Natural killer cell (primary cell): Measurements from ENCODE around the gene PDE8A. TPM values are rescaled to one million over a fixed set of nuclear protein-coding genes. Genes with fewer than 3 reads are reported as not detected.

Source experiments
- ATAC-seq, 3 donors: fragments of 150-1000 bp in 2 of 3; fragments of 200-7000 bp in 1 of 3; cut with Tn5 transposase; 1 replicate in 1 of 3; 2 replicates in 2 of 3; pipeline ENCODE4 v1.10.0; 2021; ENCODE audit warnings: mild to moderate bottlenecking in 2 of 3, moderate library complexity in 2 of 3
- DNase-seq, 2 donors: peaks; one replicate each; pipeline versions ENCODE4 v3.0.0 to v3.0.0-alpha.2; 2013 to 2021; ENCODE audit warnings: mixed read lengths in 1 of 2
- H3K27ac ChIP-seq: one replicate; pipeline ENCODE4 v1.5.1; 2013; ENCODE audit warnings: mild to moderate bottlenecking, low read length
- H3K27me3 ChIP-seq: one replicate; pipeline ENCODE4 v1.6.1; 2013; ENCODE audit warnings: low read length; ENCODE audit not compliant: control insufficient read depth, insufficient read depth
- H3K36me3 ChIP-seq: one replicate; pipeline ENCODE4 v1.6.1; 2013; ENCODE audit warnings: low read length; ENCODE audit not compliant: control insufficient read depth, insufficient read depth
- H3K4me1 ChIP-seq: one replicate; pipeline ENCODE4 v1.6.1; 2013; ENCODE audit warnings: low read length; ENCODE audit not compliant: control insufficient read depth, insufficient read depth
- H3K4me3 ChIP-seq: one replicate; pipeline ENCODE4 v1.5.1; 2013; ENCODE audit warnings: low read length
- H3K9me3 ChIP-seq: one replicate; pipeline ENCODE4 v1.6.1; 2013; ENCODE audit warnings: low read length; ENCODE audit not compliant: control insufficient read depth, insufficient read depth
- H3K27ac Mint-ChIP-seq, 2 donors: one replicate each; pipeline ENCODE4 v1.8.0; 2022; ENCODE audit warnings: mild to moderate bottlenecking in 2 of 2, mixed read lengths in 2 of 2, moderate library complexity in 1 of 2
- H3K27me3 Mint-ChIP-seq, 2 donors: one replicate each; pipeline ENCODE4 v1.8.0; 2022; ENCODE audit warnings: low read depth in 2 of 2, mixed read lengths in 2 of 2
- H3K36me3 Mint-ChIP-seq: one replicate; pipeline ENCODE4 v1.8.0; 2022; ENCODE audit warnings: mixed read lengths
- H3K4me1 Mint-ChIP-seq, 2 donors: one replicate each; pipeline ENCODE4 v1.8.0; 2022; ENCODE audit warnings: mixed read lengths in 2 of 2
- H3K4me3 Mint-ChIP-seq: one replicate; pipeline ENCODE4 v1.8.0; 2022; ENCODE audit warnings: mild to moderate bottlenecking, moderate library complexity, mixed read lengths
- H3K9me3 Mint-ChIP-seq, 2 donors: one replicate each; pipeline ENCODE4 v1.8.0; 2022; ENCODE audit warnings: mixed read lengths in 2 of 2
- WGBS: methylation state at CpG from one replicate; pipeline ENCODE4 v1.1.7; 2013; ENCODE audit warnings: missing lambda C conversion rate; ENCODE audit not compliant: insufficient coverage; 5-methylcytosine and 5-hydroxymethylcytosine counted together
- intact Hi-C: fragments of 100-400 bp; cut with micrococcal nuclease; formaldehyde crosslinking; loops from one replicate; pipeline ENCODE4 v1.14.2; 2022
- total RNA-seq, 4 donors: library from RNA; stranded (reverse); fragments of 120-200 nt in 1 of 4; gene quantifications; one replicate each; pipeline versions ENCODE4 v1.2.3 to v1.2.4, GENCODE V29; 2013 to 2022
- TF ChIP-seq, protein P1 (sequence below): fragments of 200-600 bp; IDR thresholded peaks from one replicate; pipeline ENCODE4 v1.8.0; 2022; ENCODE audit warnings: antibody characterized with exemption

Gene PDE8A
- total RNA-seq, 3 donors from 2014 or later (not counting 1 experiment from before 2014, with no cell fraction given) = 21.0 to 24.2 (median 23.8) TPM

DNA sequence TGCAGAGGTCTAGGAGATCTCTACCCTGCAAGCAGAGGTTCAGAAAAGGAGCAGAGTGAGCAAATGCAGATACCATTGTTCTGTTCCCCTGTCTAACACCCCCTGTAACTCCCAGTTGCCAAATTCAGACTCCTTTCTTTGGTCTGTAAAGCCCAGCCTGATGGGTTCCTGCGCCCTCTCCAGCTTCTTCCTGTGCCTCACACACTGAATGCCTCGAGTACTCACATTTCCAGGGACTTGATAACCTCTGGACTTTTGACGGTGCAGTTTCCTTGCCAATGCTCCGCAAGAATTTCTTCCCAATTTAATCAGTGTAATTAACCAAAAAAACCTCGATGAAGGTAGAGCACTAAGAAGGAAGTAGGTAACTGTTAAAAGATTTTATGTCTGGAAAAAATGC is 19.3 kb downstream of the PDE8A start:
- Mint-ChIP-seq H3K27ac (no peak overlapping the region), H3K27me3 (no peaks in the 10 kb centered on the region), H3K4me1 (peaks cover 23 to 28% of the 10 kb centered on the region in 2 donors), H3K9me3 (no peaks in the 10 kb centered on the region), H3K4me3 (no peak overlapping the region), H3K36me3 (no peaks in the 10 kb centered on the region)
- Histone ChIP-seq H3K27me3 (no peaks in the 10 kb centered on the region), H3K36me3 (no peaks in the 10 kb centered on the region), H3K27ac (no peak overlapping the region), H3K4me1 (peaks cover 18% of the 10 kb centered on the region), H3K9me3 (no peaks in the 10 kb centered on the region), H3K4me3 (no peak overlapping the region)
- TF ChIP-seq, protein P1, sequence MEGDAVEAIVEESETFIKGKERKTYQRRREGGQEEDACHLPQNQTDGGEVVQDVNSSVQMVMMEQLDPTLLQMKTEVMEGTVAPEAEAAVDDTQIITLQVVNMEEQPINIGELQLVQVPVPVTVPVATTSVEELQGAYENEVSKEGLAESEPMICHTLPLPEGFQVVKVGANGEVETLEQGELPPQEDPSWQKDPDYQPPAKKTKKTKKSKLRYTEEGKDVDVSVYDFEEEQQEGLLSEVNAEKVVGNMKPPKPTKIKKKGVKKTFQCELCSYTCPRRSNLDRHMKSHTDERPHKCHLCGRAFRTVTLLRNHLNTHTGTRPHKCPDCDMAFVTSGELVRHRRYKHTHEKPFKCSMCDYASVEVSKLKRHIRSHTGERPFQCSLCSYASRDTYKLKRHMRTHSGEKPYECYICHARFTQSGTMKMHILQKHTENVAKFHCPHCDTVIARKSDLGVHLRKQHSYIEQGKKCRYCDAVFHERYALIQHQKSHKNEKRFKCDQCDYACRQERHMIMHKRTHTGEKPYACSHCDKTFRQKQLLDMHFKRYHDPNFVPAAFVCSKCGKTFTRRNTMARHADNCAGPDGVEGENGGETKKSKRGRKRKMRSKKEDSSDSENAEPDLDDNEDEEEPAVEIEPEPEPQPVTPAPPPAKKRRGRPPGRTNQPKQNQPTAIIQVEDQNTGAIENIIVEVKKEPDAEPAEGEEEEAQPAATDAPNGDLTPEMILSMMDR = no peak
- DNase-seq (no peak), ATAC-seq (no peak)
- 97% methylated on average over 3 of the region's 5 CpGs for WGBS
- intact Hi-C loops = no loop called here

DNA sequence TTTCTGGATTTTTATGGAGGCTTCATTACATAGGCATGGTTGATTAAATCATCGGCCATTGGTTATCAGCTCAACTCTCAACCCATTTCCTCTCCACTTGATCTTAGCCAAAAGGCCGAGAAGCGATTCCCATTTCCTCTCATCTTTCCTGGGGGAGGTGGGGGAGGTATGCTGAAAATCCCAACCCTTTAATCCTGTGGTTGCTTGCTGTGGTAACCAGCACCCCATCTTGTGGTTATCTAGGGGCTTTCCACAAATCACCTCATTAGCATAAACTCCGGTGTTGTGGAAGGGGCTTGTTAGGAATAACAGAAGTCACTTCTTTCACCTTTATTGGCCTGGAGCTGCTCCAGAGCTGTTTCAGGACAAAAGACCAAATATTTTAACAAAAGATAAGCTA is 20.9 kb downstream of the PDE8A start:
- Mint-ChIP-seq H3K4me3 (no peak overlapping the region), H3K36me3 (no peaks in the 10 kb centered on the region), H3K27ac (no peak overlapping the region), H3K4me1 (peaks cover 23 to 34% of the 10 kb centered on the region in 2 donors), H3K27me3 (no peaks in the 10 kb centered on the region), H3K9me3 (no peaks in the 10 kb centered on the region)
- H3K4me1 ChIP-seq = peaks cover 18% of the 10 kb centered on the region
- ATAC-seq = no peak
- no CpG with 5 or more reads among the region's 4 CpGs for WGBS
- no peak overlapping the region for H3K27ac ChIP-seq
- no peaks in the 10 kb centered on the region for H3K36me3 ChIP-seq
- TF ChIP-seq, protein P1 = no peak
- H3K9me3 ChIP-seq = no peaks in the 10 kb centered on the region
- intact Hi-C loops = no loop called here
- no peak overlapping the region for H3K4me3 ChIP-seq
- DNase-seq = peak in 1 of 2 donors; percentile 51
- no peaks in the 10 kb centered on the region for H3K27me3 ChIP-seq

DNA sequence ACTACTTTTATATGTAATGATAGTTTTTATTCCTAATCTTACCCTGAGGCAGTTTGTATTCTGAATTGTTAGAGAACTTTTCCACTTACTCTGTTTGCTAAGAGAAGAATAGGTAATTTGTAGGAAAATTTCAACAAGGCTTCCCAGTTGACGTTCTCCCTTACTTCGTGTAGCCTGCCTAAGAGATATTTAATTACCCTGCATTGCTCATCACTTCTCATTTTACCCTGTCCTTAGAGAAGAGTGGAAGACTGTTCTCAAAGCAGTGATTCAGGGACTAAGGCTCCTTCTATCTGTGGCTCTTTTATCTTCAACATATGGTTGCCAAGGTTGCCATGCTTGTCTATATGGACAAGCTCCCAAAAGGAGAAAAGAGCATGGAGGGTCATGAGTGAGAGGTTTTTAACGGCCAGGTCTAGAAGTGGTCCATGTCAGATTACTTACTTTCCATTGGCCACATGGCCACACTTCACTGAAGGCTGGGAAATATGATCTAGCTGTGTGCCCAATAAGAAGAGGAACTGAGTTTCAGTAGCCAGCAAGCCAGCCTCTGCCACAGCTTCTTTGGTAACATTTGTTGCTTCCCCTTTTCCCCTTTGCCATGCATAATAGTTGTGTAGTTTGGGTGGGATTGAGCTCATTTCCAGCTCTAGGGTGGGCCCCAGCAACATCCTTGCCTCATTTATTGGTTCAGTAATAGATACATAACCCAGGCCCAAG is 22.1 kb downstream of the PDE8A start:
- Histone ChIP-seq H3K4me3 (no peak overlapping the region), H3K4me1 (peaks cover 27% of the 10 kb centered on the region), H3K36me3 (no peaks in the 10 kb centered on the region), H3K27me3 (no peaks in the 10 kb centered on the region), H3K27ac (no peak overlapping the region), H3K9me3 (no peaks in the 10 kb centered on the region)
- 59% methylated on average over 3 of the region's 3 CpGs for WGBS
- DNase-seq (no peak), ATAC-seq (no peak)
- Mint-ChIP-seq H3K36me3 (no peaks in the 10 kb centered on the region), H3K27ac (no peak overlapping the region), H3K9me3 (no peaks in the 10 kb centered on the region), H3K4me3 (no peak overlapping the region), H3K27me3 (no peaks in the 10 kb centered on the region), H3K4me1 (peaks cover 33 to 47% of the 10 kb centered on the region in 2 donors)
- TF ChIP-seq, protein P1 = no peak
- intact Hi-C loops = no loop called here

DNA sequence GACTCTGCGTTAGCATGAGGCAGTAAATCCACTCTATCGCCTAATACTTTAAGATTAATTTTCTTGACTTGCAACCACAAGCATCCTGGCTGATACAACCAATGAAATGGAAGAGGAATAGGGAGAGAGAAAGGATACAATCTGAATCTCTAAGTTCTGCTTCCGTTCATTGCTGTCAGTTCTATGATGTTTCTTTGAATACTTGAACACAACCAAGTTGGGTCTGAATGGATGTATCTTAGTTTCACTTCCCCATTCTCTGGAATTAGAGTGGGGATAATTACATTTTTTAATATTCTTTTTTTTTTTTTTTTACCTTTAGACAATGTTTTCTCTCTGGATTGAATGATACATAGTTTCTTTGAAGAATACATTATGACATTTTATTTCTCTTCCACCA is 22.9 kb downstream of the PDE8A start:
- H3K27ac Mint-ChIP-seq = no peak overlapping the region

More for the DNA sequence above, 22.9 kb downstream of the PDE8A start:
- Histone ChIP-seq H3K27ac (no peak overlapping the region), H3K4me3 (no peak overlapping the region), H3K27me3 (no peaks in the 10 kb centered on the region), H3K36me3 (no peaks in the 10 kb centered on the region), H3K4me1 (peaks cover 29% of the 10 kb centered on the region), H3K9me3 (no peaks in the 10 kb centered on the region)
- ATAC-seq (no peak), DNase-seq (no peak)
- 71% methylated on average over 3 of the region's 3 CpGs for WGBS
- Mint-ChIP-seq H3K9me3 (no peaks in the 10 kb centered on the region), H3K4me3 (no peak overlapping the region), H3K4me1 (peaks cover 39 to 50% of the 10 kb centered on the region in 2 donors), H3K27me3 (no peaks in the 10 kb centered on the region), H3K36me3 (no peaks in the 10 kb centered on the region)
- intact Hi-C loops = no loop called here
- TF ChIP-seq, protein P1 = no peak
